Thoracic aorta (tissue), 2 donors: ENCODE measurements around the gene ARHGAP8. TPM values are rescaled to one million over a fixed set of nuclear protein-coding genes. Genes with fewer than 3 reads are reported as not detected.

ENCODE experiments used
- ATAC-seq: fragments of 150-250 bp; one replicate; pipeline ENCODE4 v1.8.0; 2017; ENCODE audit warnings: low read depth; ENCODE audit not compliant: insufficient number of reproducible peaks, low FRiP score
- DNase-seq: peaks from one replicate; pipeline ENCODE4 v3.0.0-alpha.2; 2020; ENCODE audit warnings: low spot score
- H3K27ac ChIP-seq, 2 donors: fragments of 200-600 bp; sonication (generic); 1 replicate in 1 of 2; 2 replicates in 1 of 2; pipeline ENCODE4 v1.5.1; 2016; ENCODE audit warnings: mild to moderate bottlenecking in 2 of 2, moderate library complexity in 2 of 2
- H3K27me3 ChIP-seq: fragments of 200-600 bp; sonication (generic); replicated peaks from 2 replicates; pipeline ENCODE4 v1.6.0; 2016; ENCODE audit warnings: mild to moderate bottlenecking; ENCODE audit not compliant: insufficient read depth
- H3K36me3 ChIP-seq: fragments of 200-600 bp; sonication (generic); one replicate; pipeline ENCODE4 v1.5.1; 2016
- H3K4me1 ChIP-seq, 2 donors: fragments of 200-600 bp; sonication (generic); 1 replicate in 1 of 2; 2 replicates in 1 of 2; pipeline versions ENCODE4 v1.5.1 to v1.6.0; 2016; ENCODE audit warnings: low read depth in 2 of 2, mild to moderate bottlenecking in 1 of 2; ENCODE audit not compliant: control insufficient read depth in 1 of 2
- H3K4me3 ChIP-seq: fragments of 200-600 bp; sonication (generic); 2 replicates; pipeline ENCODE4 v1.5.1; 2016; ENCODE audit warnings: mild to moderate bottlenecking
- H3K9me3 ChIP-seq: fragments of 200-600 bp; sonication (generic); 2 replicates; pipeline ENCODE4 v1.5.1; 2016
- CTCF ChIP-seq: fragments of 200-600 bp; sonication (generic); IDR thresholded peaks from one replicate; pipeline ENCODE4 v1.5.1; 2019; ENCODE audit warnings: antibody characterized with exemption
- total RNA-seq, 2 donors: library from RNA; depleted of rRNA; stranded (reverse); fragments of >200 nt; gene quantifications; one replicate each; pipeline versions ENCODE4 v1.1.0 to v1.2.3, GENCODE V29; 2016

Gene ARHGAP8
- total RNA-seq, 2 donors from 2014 or later: 1.2 to 4.0 TPM

DNA sequence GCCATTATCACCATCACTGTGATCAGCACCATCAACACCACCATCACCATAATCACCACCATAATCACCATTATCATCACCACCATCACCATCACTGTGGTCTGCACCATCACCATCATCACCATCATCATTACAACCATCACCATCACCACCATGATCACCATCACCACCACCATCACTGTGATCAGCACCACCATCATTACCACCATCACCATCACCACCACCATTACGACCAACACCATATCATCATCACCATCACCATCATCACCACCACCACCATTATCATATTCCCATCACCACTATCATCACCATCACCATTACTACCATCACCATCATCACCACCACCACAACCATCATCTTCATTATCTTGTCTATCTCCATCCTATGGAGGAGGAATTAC is 132.2 kb downstream of the ARHGAP8 start:
- DNase-seq (no peak), ATAC-seq (no peak)
- no peaks in the 10 kb centered on the region for H3K36me3 ChIP-seq
- no peak overlapping the region for H3K4me3 ChIP-seq
- no peaks in the 10 kb centered on the region for H3K9me3 ChIP-seq
- no peak for TF ChIP-seq CTCF
- H3K27me3 ChIP-seq: no peaks in the 10 kb centered on the region
- H3K4me1 ChIP-seq: no peaks in the 10 kb centered on the region
- no peak overlapping the region for H3K27ac ChIP-seq

GRCh38 chr22:44884968-44885805 is 132.8 kb downstream of the ARHGAP8 start:
- DNase-seq: no peak

GRCh38 chr22:44885806-44886360 is 133.5 kb downstream of the ARHGAP8 start:
- Histone ChIP-seq H3K27me3 (no peaks in the 10 kb centered on the region), H3K9me3 (no peaks in the 10 kb centered on the region), H3K36me3 (no peaks in the 10 kb centered on the region), H3K4me3 (no peak overlapping the region), H3K27ac (no peak overlapping the region), H3K4me1 (no peaks in the 10 kb centered on the region)
- no peak for TF ChIP-seq CTCF
- ATAC-seq (no peak), DNase-seq (no peak)

More at GRCh38 chr22:44884968-44885805, 132.8 kb downstream of the ARHGAP8 start:
- H3K9me3 ChIP-seq: no peaks in the 10 kb centered on the region
- no peak for TF ChIP-seq CTCF
- H3K4me3 ChIP-seq: no peak overlapping the region
- H3K27ac ChIP-seq: no peak overlapping the region
- no peaks in the 10 kb centered on the region for H3K4me1 ChIP-seq
- no peaks in the 10 kb centered on the region for H3K27me3 ChIP-seq
- no peak for ATAC-seq
- no peaks in the 10 kb centered on the region for H3K36me3 ChIP-seq

DNA sequence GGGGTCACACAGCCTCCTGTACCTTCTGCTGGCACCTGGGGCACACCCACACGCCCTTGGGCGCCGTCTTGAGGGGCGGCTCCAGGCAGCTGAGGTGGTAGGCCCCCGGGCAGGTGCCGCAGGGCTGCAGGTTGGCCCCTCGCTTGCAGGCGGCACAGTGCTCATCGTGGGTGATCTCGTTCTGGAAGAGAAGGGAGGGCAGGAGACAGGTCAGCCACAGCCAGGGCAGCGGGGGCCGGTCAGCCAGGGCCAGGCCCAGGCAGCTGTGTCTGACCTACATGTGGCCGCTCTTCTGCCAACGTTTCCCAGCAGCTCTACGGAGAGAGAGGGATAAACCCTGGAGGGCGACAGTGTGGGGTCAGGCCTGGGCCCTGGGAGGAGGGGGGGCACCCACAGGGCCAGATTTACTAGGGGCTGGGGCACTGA is 135.6 kb downstream of the ARHGAP8 start:
- Histone ChIP-seq H3K9me3 (no peaks in the 10 kb centered on the region), H3K4me1 (no peaks in the 10 kb centered on the region), H3K27me3 (no peaks in the 10 kb centered on the region), H3K36me3 (no peaks in the 10 kb centered on the region), H3K4me3 (no peak overlapping the region), H3K27ac (no peak overlapping the region)
- ATAC-seq (no peak), DNase-seq (no peak)
- no peak for TF ChIP-seq CTCF

DNA sequence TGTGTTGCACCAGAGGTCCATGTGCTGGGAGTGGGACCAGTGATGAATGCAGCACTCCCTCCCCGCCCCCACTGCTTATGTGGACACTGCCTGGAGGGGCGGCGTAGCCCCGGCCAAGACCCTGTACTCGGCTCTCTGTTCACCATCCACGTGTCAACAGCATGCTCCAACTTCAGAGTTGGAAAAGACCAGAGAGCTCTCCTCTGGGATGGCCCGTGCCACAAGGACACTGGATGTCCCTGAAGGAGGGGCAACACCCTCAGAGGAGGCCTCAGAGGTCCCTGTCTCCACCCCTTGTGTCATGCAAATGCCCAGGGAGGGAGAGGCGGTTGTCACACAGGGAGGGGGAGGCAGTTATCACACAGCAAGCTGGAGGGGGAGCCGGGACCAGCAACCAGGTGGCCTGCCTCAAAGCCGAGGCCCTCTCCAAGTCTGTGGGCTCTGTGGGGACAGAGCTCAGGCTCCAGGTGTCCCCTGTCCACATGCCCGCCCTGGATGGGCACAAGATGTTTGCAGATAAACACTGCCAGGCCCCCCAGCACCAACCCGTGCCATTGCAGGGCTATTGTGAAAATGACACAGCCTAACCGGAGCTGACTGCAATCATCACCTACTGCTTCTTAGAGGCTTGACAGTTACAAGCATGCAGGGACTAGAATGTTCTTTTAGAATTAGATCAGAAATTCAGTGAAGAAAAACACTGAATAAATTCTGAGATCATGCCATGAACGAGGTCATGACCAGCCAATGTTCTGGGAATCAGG is 136.3 kb downstream of the ARHGAP8 start:
- no peak for DNase-seq
- H3K9me3 ChIP-seq: no peaks in the 10 kb centered on the region
- no peaks in the 10 kb centered on the region for H3K36me3 ChIP-seq
- no peaks in the 10 kb centered on the region for H3K27me3 ChIP-seq
- no peaks in the 10 kb centered on the region for H3K4me1 ChIP-seq
- no peak overlapping the region for H3K27ac ChIP-seq
- no peak for TF ChIP-seq CTCF
- no peak overlapping the region for H3K4me3 ChIP-seq
- ATAC-seq: no peak
